Lower leg skin (tissue), 3 donors: ENCODE data around the gene NIPSNAP2.

Experiments
- POLR2A ChIP-seq, 2 donors: fragments of 450-650 bp; IDR thresholded peaks; one replicate each; pipeline ENCODE4 v1.6.1; 2016 to 2017; ENCODE audit warnings: antibody characterized with exemption in 2 of 2, mild to moderate bottlenecking in 1 of 2, moderate library complexity in 1 of 2
- TF ChIP-seq, protein P1 (sequence below), 3 donors: fragments of 450-650 bp; IDR thresholded peaks; one replicate each; pipeline ENCODE4 v1.5.1; 2016; ENCODE audit warnings: antibody characterized with exemption in 3 of 3, mild to moderate bottlenecking in 3 of 3, moderate library complexity in 2 of 3

GRCh38 chr7:55980266-55980665 is 15.9 kb downstream of the NIPSNAP2 start:
- TF ChIP-seq, protein P1, sequence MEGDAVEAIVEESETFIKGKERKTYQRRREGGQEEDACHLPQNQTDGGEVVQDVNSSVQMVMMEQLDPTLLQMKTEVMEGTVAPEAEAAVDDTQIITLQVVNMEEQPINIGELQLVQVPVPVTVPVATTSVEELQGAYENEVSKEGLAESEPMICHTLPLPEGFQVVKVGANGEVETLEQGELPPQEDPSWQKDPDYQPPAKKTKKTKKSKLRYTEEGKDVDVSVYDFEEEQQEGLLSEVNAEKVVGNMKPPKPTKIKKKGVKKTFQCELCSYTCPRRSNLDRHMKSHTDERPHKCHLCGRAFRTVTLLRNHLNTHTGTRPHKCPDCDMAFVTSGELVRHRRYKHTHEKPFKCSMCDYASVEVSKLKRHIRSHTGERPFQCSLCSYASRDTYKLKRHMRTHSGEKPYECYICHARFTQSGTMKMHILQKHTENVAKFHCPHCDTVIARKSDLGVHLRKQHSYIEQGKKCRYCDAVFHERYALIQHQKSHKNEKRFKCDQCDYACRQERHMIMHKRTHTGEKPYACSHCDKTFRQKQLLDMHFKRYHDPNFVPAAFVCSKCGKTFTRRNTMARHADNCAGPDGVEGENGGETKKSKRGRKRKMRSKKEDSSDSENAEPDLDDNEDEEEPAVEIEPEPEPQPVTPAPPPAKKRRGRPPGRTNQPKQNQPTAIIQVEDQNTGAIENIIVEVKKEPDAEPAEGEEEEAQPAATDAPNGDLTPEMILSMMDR (IDR thresholded peaks at IDR 0.05), result no peak
- no peak for TF ChIP-seq POLR2A (IDR thresholded peaks at IDR 0.05)
